Panc1 (cell line): ENCODE measurements around the gene SUFU.

Experiments used
- POLR2AphosphoS5 ChIP-seq: IDR thresholded peaks from 2 replicates; pipeline ENCODE4 v1.6.1; 2012; ENCODE audit warnings: mild to moderate bottlenecking, low read depth, low read length, moderate library complexity
- SIN3A ChIP-seq: IDR thresholded peaks from 2 replicates; pipeline ENCODE4 v1.6.1; 2012; ENCODE audit warnings: low read depth, mild to moderate bottlenecking, low read length, moderate library complexity, borderline replicate concordance; ENCODE audit not compliant: insufficient read depth
- TCF7L2 ChIP-seq: IDR thresholded peaks from 2 replicates; pipeline ENCODE4 v1.6.1; 2011; ENCODE audit warnings: mild to moderate bottlenecking, low read depth, low read length, inconsistent platforms
- TF ChIP-seq, protein P1 (sequence below): fragments of 450-650 bp; IDR thresholded peaks from 2 replicates; pipeline ENCODE4 v1.5.1; 2017; ENCODE audit warnings: mild to moderate bottlenecking
- TF ChIP-seq, protein P2 (sequence below), 2 experiments: IDR thresholded peaks; 2 replicates each; pipeline ENCODE4 v1.6.1; 2011 to 2012; ENCODE audit warnings: low read depth in 2 of 2, control low read depth in 1 of 2, low read length in 1 of 2, mild to moderate bottlenecking in 1 of 2, moderate library complexity in 1 of 2; ENCODE audit not compliant: insufficient read depth in 1 of 2

DNA sequence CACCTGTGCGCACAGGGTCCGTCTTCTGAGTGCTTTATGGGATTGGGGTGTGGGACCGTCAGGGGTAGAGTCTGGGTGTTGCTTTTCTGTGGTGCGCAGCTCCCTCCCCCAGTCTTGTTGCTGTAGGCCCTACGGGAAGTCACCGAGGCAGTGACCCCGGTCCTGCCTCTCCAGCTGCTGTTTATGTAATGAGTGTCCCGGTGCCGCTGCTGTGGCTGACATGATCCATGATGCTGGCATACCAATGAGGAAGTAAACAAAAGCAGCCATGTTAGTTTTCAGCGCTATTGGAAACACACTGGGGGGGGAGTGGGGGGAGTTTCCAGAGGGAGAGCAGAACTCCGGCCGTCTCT lies 141.6 kb downstream of the SUFU start:
- TF ChIP-seq, protein P1, sequence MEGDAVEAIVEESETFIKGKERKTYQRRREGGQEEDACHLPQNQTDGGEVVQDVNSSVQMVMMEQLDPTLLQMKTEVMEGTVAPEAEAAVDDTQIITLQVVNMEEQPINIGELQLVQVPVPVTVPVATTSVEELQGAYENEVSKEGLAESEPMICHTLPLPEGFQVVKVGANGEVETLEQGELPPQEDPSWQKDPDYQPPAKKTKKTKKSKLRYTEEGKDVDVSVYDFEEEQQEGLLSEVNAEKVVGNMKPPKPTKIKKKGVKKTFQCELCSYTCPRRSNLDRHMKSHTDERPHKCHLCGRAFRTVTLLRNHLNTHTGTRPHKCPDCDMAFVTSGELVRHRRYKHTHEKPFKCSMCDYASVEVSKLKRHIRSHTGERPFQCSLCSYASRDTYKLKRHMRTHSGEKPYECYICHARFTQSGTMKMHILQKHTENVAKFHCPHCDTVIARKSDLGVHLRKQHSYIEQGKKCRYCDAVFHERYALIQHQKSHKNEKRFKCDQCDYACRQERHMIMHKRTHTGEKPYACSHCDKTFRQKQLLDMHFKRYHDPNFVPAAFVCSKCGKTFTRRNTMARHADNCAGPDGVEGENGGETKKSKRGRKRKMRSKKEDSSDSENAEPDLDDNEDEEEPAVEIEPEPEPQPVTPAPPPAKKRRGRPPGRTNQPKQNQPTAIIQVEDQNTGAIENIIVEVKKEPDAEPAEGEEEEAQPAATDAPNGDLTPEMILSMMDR: no peak
- no peak for TF ChIP-seq TCF7L2
- TF ChIP-seq, protein P2, sequence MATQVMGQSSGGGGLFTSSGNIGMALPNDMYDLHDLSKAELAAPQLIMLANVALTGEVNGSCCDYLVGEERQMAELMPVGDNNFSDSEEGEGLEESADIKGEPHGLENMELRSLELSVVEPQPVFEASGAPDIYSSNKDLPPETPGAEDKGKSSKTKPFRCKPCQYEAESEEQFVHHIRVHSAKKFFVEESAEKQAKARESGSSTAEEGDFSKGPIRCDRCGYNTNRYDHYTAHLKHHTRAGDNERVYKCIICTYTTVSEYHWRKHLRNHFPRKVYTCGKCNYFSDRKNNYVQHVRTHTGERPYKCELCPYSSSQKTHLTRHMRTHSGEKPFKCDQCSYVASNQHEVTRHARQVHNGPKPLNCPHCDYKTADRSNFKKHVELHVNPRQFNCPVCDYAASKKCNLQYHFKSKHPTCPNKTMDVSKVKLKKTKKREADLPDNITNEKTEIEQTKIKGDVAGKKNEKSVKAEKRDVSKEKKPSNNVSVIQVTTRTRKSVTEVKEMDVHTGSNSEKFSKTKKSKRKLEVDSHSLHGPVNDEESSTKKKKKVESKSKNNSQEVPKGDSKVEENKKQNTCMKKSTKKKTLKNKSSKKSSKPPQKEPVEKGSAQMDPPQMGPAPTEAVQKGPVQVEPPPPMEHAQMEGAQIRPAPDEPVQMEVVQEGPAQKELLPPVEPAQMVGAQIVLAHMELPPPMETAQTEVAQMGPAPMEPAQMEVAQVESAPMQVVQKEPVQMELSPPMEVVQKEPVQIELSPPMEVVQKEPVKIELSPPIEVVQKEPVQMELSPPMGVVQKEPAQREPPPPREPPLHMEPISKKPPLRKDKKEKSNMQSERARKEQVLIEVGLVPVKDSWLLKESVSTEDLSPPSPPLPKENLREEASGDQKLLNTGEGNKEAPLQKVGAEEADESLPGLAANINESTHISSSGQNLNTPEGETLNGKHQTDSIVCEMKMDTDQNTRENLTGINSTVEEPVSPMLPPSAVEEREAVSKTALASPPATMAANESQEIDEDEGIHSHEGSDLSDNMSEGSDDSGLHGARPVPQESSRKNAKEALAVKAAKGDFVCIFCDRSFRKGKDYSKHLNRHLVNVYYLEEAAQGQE (IDR thresholded peaks at IDR 0.05; ENCODE audit: insufficient read depth in 1 of 2, low read depth in 2 of 2, low read length in 1 of 2): no peak
- TF ChIP-seq SIN3A: peak; percentile 92
- TF ChIP-seq POLR2AphosphoS5: no peak; the same call in 1 of the 2 replicates
